Measurements from ENCODE around the gene ENO1. TPM values are rescaled to one million over a fixed set of nuclear protein-coding genes. Genes with fewer than 3 reads are reported as not detected.

ENO1 gene
- total and polyA plus RNA-seq, 9 of the 15 experiments (the other 6 are each of a cell fraction or from before 2014, with no cell fraction given), result 2,249 to 7,472 (median 2,868) TPM

- TF ChIP-seq, protein P1, sequence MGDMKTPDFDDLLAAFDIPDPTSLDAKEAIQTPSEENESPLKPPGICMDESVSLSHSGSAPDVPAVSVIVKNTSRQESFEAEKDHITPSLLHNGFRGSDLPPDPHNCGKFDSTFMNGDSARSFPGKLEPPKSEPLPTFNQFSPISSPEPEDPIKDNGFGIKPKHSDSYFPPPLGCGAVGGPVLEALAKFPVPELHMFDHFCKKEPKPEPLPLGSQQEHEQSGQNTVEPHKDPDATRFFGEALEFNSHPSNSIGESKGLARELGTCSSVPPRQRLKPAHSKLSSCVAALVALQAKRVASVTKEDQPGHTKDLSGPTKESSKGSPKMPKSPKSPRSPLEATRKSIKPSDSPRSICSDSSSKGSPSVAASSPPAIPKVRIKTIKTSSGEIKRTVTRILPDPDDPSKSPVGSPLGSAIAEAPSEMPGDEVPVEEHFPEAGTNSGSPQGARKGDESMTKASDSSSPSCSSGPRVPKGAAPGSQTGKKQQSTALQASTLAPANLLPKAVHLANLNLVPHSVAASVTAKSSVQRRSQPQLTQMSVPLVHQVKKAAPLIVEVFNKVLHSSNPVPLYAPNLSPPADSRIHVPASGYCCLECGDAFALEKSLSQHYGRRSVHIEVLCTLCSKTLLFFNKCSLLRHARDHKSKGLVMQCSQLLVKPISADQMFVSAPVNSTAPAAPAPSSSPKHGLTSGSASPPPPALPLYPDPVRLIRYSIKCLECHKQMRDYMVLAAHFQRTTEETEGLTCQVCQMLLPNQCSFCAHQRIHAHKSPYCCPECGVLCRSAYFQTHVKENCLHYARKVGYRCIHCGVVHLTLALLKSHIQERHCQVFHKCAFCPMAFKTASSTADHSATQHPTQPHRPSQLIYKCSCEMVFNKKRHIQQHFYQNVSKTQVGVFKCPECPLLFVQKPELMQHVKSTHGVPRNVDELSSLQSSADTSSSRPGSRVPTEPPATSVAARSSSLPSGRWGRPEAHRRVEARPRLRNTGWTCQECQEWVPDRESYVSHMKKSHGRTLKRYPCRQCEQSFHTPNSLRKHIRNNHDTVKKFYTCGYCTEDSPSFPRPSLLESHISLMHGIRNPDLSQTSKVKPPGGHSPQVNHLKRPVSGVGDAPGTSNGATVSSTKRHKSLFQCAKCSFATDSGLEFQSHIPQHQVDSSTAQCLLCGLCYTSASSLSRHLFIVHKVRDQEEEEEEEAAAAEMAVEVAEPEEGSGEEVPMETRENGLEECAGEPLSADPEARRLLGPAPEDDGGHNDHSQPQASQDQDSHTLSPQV (IDR thresholded peaks at IDR 0.05), result peak; percentile 19; the same call in 1 of the 2 replicates
- TF ChIP-seq HDGF (IDR thresholded peaks at IDR 0.05) (no peak), SRSF9 (IDR thresholded peaks at IDR 0.05; ENCODE audit: borderline replicate concordance, low read depth, low read length) (no peak), U2AF2 (optimal IDR thresholded peaks at IDR 0.05; ENCODE audit: low read depth, low read length) (no peak), MAZ (CRISPR knock-in tag; conservative IDR thresholded peaks at IDR 0.05 in 1 of 2, IDR thresholded peaks at IDR 0.05 in 1 of 2) (peak in 1 of 2 experiments; percentile 21; a peak in 1 of 4 replicates), ZNF217 (CRISPR knock-in tag; IDR thresholded peaks at IDR 0.05) (no peak), NR2C1 (IDR thresholded peaks at IDR 0.05) (peak; percentile 61), NR2C1 (tag; IDR thresholded peaks at IDR 0.05) (peak; percentile 36; the same call in 1 of the 2 replicates), POLR2G (IDR thresholded peaks at IDR 0.05; ENCODE audit: low read depth, low read length) (peak; percentile 67), ZC3H4 (CRISPR knock-in tag; IDR thresholded peaks at IDR 0.05; ENCODE audit: borderline replicate concordance) (peak; percentile 98), ZBTB7A (IDR thresholded peaks at IDR 0.05; ENCODE audit: borderline replicate concordance, control insufficient read depth, low read depth, low read length) (peak; percentile 70), TBP (optimal IDR thresholded peaks at IDR 0.05; ENCODE audit: low read depth, low read length) (peak; percentile 39), BRCA1 (IDR thresholded peaks at IDR 0.05) (no peak), BRCA1 (CRISPR knock-in tag; IDR thresholded peaks at IDR 0.05) (peak; percentile 61; the same call in 1 of the 2 replicates), ELF4 (CRISPR knock-in tag; IDR thresholded peaks at IDR 0.05) (0 out of 2 replicates have a peak, but pooled peaks have one; percentile 5), CBFA2T3 (IDR thresholded peaks at IDR 0.05) (no peak), ZNF655 (CRISPR knock-in tag; IDR thresholded peaks at IDR 0.05) (no peak), TCF3 (CRISPR knock-in tag; IDR thresholded peaks at IDR 0.05) (no peak)
- TF ChIP-seq, protein P2, sequence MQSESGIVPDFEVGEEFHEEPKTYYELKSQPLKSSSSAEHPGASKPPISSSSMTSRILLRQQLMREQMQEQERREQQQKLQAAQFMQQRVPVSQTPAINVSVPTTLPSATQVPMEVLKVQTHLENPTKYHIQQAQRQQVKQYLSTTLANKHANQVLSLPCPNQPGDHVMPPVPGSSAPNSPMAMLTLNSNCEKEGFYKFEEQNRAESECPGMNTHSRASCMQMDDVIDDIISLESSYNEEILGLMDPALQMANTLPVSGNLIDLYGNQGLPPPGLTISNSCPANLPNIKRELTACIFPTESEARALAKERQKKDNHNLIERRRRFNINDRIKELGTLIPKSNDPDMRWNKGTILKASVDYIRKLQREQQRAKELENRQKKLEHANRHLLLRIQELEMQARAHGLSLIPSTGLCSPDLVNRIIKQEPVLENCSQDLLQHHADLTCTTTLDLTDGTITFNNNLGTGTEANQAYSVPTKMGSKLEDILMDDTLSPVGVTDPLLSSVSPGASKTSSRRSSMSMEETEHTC (IDR thresholded peaks at IDR 0.05), result 0 out of 2 replicates have a peak, but pooled peaks have one; percentile 26
Measured at GRCh38 chr1:8816831-8817411, 61.6 kb downstream of the ENO1 start (continued).
